HG02970 (cell line): Measurements from ENCODE around the gene SEMA6C.
A peak's percentile ranks its signal among the peaks of the same experiment; 100 is the strongest.

Source experiments
- ATAC-seq: cut with Tn5 transposase; IDR thresholded peaks from one replicate; pipeline ENCODE4 v1.9.1; 2021; ENCODE audit warnings: mild to moderate bottlenecking, moderate library complexity, moderate number of reproducible peaks; ENCODE audit not compliant: unreplicated experiment, low FRiP score

SEMA6C gene

GRCh38 chr1:151164732-151165280, 18.4 kb upstream of the SEMA6C start:
- no peak for ATAC-seq

- ATAC-seq: no peak
These were observed 12.9 kb upstream of the SEMA6C start for GRCh38 chr1:151159373-151159772.

DNA sequence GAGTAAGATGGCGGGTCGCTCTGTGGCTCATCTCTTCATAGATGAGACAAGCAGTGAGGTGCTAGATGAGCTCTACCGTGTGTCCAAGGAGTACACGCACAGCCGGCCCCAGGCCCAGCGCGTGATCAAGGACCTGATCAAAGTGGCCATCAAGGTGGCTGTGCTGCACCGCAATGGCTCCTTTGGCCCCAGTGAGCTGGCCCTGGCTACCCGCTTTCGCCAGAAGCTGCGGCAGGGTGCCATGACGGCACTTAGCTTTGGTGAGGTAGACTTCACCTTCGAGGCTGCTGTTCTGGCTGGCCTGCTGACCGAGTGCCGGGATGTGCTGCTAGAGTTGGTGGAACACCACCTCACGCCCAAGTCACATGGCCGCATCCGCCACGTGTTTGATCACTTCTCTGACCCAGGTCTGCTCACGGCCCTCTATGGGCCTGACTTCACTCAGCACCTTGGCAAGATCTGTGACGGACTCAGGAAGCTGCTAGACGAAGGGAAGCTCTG, 12.4 kb upstream of the SEMA6C start:
- ATAC-seq: no peak

DNA sequence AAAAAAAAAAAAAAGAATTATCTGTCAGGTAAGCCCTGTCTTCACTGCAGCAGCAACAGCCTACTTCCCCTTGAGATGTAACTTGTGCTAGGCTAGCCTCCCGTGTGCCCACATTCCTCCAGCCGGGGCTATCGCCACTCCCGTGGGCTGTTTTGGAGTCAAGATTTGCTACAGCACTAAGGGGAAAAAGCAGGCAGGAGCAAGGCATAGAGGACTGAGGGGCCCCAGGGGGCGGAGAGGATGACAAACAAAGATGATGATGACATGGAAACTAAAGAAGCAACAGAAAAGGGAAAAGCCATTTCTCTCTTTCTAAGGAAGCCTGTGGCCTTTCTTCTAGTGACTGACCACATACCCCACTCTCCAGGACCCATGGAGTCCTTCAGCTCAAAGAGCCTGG, 11.9 kb upstream of the SEMA6C start:
- no peak for ATAC-seq

DNA sequence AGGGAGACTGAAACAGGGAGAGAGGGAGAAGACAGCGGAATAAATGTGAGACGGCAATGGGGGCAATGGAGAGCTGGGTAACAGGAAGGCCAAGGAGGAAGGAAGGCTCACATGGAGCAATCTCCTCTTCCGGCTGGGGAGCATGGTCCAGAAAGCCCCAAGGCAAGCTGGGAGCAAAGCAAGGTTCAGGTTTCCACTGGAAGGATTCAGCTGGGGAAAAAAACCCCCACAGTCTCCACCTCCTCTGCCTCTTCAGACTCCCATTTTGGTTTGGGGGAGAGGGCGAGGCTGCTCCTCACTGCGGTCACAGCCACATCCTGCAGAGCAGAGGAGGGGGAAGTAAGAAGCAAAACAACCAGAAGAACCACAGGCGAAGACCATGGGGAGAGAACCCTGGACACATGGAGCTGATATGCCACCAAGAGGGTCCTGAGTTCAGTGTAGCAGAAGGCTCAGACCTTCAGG, 10.7 kb upstream of the SEMA6C start:
- no peak for ATAC-seq

DNA sequence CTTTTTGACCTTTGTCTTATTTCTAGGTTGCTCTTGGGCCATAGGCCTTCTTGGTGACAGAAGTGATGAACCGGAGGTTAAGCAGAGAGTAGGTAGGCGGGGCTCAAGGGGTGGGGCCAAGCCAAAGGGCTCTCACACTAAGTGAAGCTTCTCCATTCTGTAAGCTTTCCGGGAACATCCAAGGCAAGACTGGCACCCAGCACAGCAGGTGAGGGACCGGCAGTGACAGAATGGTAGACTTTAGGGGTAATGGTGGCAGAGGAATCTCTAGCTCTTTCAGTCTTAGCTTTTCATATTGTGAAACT, 10.0 kb upstream of the SEMA6C start, which contains the start of gene TNFAIP8L2:
Gene TNFAIP8L2, plus strand, starts transcription at position 135 of the 305 bp plus-strand sequence. CDS start 2,049 bp downstream, outside the sequence.
- peak; percentile 34 for ATAC-seq

GRCh38 chr1:151147665-151148064, 1.2 kb upstream of the SEMA6C start:
- no peak for ATAC-seq

- ATAC-seq: no peak
These were observed 687 bp upstream of the SEMA6C start for GRCh38 chr1:151147132-151147503.

DNA sequence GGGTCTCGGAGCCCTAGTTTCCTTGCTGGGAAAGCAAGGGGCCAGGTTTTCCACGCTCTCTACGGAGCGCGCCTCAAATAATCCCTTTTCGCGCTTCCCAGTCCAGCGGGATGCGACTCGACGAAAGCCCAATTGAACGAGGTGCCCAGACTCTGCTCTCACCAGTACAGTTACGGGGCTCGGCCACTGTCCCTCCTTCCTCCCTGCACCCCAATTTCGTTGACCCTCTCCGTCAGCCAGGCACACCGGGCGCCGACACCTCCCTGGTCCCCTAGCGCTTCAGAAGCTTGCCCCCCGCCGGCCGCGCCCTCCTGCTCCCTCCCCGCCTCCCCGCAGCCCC, 389 bp downstream of the SEMA6C start:
- no peak for ATAC-seq

- no peak for ATAC-seq
These were observed 943 bp downstream of the SEMA6C start for GRCh38 chr1:151145304-151146071.

- ATAC-seq: no peak
These were observed 1.7 kb downstream of the SEMA6C start for GRCh38 chr1:151144474-151145303.

- no peak for ATAC-seq
These were observed 2.4 kb downstream of the SEMA6C start for GRCh38 chr1:151143986-151144385.

DNA sequence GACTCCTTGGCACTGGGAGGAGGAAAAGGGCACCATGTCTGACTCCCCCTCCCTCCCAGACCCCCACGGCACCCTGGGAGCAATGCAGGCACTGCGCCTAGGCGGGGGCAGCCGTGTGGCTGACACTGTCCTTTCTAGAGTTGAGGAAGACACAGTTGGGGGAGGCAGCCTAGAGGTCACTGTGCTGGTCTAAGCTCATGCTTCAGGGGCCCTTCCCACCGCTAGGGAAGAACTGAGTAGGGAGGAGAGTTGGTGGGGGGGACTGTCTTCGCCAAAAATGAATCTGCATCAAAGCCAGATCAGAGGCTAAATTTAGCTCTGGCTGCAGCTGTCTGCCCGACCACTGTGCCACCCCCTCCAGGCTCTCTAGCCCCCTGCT, 3.4 kb downstream of the SEMA6C start:
- ATAC-seq: no peak

- no peak for ATAC-seq
These were observed 3.9 kb downstream of the SEMA6C start for GRCh38 chr1:151142411-151143056.

- no peak for ATAC-seq
These were observed 8.6 kb downstream of the SEMA6C start for GRCh38 chr1:151137789-151138188.

DNA sequence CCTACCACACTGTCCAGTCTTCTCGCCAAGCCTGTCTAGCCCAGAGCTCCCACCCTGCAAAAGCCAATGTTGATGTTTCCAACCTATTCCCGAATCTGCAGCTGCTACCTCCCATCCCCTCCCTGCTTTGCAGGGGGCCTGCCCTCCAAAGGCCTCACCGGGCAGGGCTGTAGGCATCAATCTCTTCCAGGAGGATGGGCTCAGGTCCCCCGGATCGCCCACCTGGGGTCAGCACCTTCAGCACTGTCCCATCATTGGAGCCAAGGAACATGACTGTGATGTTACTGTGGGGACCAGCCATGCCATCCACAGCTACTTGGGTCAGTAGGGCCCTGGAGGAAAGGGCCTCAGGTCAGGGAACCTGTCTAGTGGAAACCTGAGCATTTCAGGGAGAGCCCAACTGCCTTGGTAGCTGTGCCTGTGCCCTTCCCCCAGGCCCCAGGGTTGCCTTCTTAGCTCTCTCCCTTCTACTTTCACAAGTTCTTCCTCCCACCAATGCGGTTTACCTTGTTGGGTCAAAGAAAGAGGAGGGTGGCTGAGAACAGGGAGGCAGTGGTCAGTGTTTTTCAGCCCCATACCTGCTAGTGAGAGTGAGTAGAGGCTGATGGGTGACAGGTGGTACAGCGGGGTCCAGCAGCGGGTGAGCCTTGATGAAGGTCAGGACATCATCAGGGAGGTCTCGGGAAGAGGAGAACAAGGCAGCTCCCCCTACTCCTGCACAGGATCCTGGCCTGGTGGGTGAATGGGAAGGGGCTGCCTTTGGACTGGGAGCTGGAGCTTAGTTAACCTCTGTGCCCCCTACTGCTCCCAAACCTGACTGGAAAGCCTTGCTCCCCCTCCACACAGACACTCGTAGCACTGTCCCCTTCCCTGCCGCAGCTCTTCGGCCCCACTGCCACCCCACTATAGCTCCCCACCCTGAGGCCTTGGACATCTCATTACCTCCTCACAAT, 10.7 kb downstream of the SEMA6C start:
- ATAC-seq: no peak

DNA sequence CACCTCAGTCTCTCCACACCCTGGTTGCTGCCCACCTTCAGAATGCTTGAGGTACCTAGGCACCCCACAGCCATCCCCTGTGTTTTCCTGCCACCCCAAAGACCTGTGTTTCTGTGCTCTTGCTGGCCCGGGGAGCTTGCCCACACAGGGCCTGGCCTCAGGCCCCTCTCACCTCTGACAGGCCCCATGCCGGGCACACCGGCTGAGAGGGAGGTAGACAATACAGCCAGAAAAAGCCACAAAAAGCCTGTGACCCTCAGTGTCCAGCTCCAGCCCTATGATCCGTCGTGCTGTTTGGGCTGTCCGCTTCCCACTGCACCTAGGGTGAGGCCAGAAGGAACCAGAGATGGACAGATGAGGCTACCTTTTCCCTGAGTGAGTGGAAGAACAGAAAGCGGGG, 11.4 kb downstream of the SEMA6C start:
- no peak for ATAC-seq

- no peak for ATAC-seq
These were observed 12.0 kb downstream of the SEMA6C start for GRCh38 chr1:151134396-151134795.

- no peak for ATAC-seq
These were observed 13.2 kb downstream of the SEMA6C start for GRCh38 chr1:151133018-151133806.
